Measurements from ENCODE around the gene VEZT. TPM values are rescaled to one million over a fixed set of nuclear protein-coding genes. Genes with fewer than 3 reads are reported as not detected.

The VEZT gene
- total and polyA plus RNA-seq, 12 donors: 17.1 to 92.5 (median 73.5) TPM

GRCh38 chr12:95200128-95200894, 17.3 kb upstream of the VEZT start:
- DNase-seq (no peak), ATAC-seq (no peak)
- Histone ChIP-seq H3K4me1 (peaks cover 5 to 60% (median 50%) of the 10 kb centered on the region in 9 donors), H3K27me3 (no peaks in the 10 kb centered on the region), H3K4me3 (peak overlapping the region in 3 of 10 donors; percentile 1 to 3 (median 3)), H3K27ac (peak overlapping the region in 5 of 10 donors; percentile 29 to 76 (median 57)), H3K36me3 (no peaks in the 10 kb centered on the region), H3K9me3 (no peaks in the 10 kb centered on the region)
- WGBS, 2 donors: 57 to 58% methylated on average over 5 of the region's 5 CpGs
- no peak for TF ChIP-seq CTCF (IDR thresholded peaks at IDR 0.05)
- intact Hi-C loops (cut with DNase I): loop anchor here in 1 of 10 donors (10.0 kb wide), 1 partner anchor 66 kb away; no protein-coding TSS in a partner anchor

GRCh38 chr12:95201056-95201670, 16.4 kb upstream of the VEZT start:
- H3K4me3 ChIP-seq: peak overlapping the region in 1 of 10 donors; percentile 1
- H3K4me1 ChIP-seq: peaks cover 5 to 69% (median 58%) of the 10 kb centered on the region in 9 donors
- H3K36me3 ChIP-seq: no peaks in the 10 kb centered on the region
- H3K27me3 ChIP-seq: no peaks in the 10 kb centered on the region
- ATAC-seq (no peak), DNase-seq (no peak)
- no peaks in the 10 kb centered on the region for H3K9me3 ChIP-seq
- 75 to 83% methylated on average over 4 of the region's 4 CpGs for WGBS, 2 donors
- no peak for TF ChIP-seq CTCF (IDR thresholded peaks at IDR 0.05)
- intact Hi-C loops (cut with DNase I): loop anchor here in 1 of 10 donors (10.0 kb wide), 1 partner anchor 66 kb away; no protein-coding TSS in a partner anchor
- H3K27ac ChIP-seq: peak overlapping the region in 5 of 10 donors; percentile 29 to 76 (median 57)

- Histone ChIP-seq H3K4me3 (no peak overlapping the region), H3K9me3 (no peaks in the 10 kb centered on the region), H3K27ac (peak overlapping the region in 9 of 10 donors; percentile 3 to 88 (median 54)), H3K4me1 (peaks cover 5 to 77% (median 58%) of the 10 kb centered on the region in 9 donors), H3K27me3 (no peaks in the 10 kb centered on the region), H3K36me3 (no peaks in the 10 kb centered on the region)
- intact Hi-C loops (cut with DNase I): loop anchor here in 1 of 10 donors (10.0 kb wide), 1 partner anchor 68 kb away; no protein-coding TSS in a partner anchor
- ATAC-seq: peak in 5 of 8 donors; percentile 25 to 46 (median 37)
- 37 to 38% methylated on average over 3 of the region's 3 CpGs for WGBS, 2 donors
- DNase-seq: no peak
- TF ChIP-seq CTCF (IDR thresholded peaks at IDR 0.05): no peak
Observed at GRCh38 chr12:95202691-95203486, 14.7 kb upstream of the VEZT start.
